Sciatic nerve (tissue), 2 donors: ENCODE results near the gene FREY1. TPM values are rescaled to one million over a fixed set of nuclear protein-coding genes. Genes with fewer than 3 reads are reported as not detected.
"Not testable (repeated sequence)": the region's sequence is repeated elsewhere in the genome, so short reads cannot be mapped to it uniquely, and the experiment has no call there.

Experiments used
- ATAC-seq: fragments of 200-7000 bp; cut with Tn5 transposase; one replicate; pipeline ENCODE4 v1.9.1; 2020; ENCODE audit warnings: mild to moderate bottlenecking, moderate library complexity
- DNase-seq: peaks from one replicate; pipeline ENCODE4 v3.0.0-alpha.2; 2020; ENCODE audit warnings: low spot score
- intact Hi-C: fragments of 100-400 bp; cut with DNase I; formaldehyde crosslinking; loops from one replicate; pipeline ENCODE4 v1.14.2; 2022
- total RNA-seq: library from RNA; stranded (reverse); fragmentation: NEBNext Ultra II Directional; extraction: Animal tissue kit (Norgen Biotek cat#: 25700); gene quantifications from one replicate; pipeline ENCODE4 v1.2.1, GENCODE V29; 2021
- donor health status: DM: no; HTN: no; CAD: no.
- donor health status: DM: no; HTN: no; CAD: no.

Gene FREY1
- total RNA-seq, 1 donor from 2014 or later, result not detected

DNA sequence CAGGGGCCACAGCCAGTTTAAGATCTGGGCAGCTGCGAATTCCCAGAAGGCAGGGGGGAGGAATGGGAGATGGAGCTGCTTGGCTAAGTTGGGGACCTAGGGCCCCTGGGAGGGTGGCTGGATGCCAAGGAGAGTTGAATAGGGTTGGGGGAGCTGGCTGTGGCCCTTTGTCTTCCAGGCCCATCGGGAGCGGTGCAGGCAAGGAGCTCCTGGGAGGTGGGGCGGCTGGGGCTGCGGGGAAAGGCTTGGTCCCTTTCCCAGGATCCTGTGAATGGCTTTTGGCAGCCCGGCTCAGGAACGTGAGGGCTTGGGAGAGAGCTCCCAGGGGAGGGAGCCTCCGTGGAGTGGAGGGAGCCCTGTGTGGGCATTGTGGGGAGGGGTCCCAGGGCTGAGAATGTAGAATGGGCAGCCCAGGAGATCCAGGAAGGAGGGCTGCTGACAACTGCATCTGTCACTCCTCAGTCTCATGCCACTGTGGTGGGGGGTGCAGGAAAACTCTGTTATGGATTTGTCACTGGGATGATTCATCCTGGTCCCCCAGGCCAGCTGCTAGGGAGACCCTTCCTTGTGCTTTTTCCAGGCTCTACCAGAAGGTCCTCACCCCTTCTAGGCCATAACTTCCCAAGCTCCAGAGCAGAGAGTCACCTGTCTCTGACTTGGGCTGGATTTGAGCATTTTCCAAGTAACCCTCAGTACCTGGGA lies 6.0 kb downstream of the FREY1 start:
- no peak for DNase-seq
- ATAC-seq, result peak; percentile 7
- intact Hi-C loops, result no loop called here

DNA sequence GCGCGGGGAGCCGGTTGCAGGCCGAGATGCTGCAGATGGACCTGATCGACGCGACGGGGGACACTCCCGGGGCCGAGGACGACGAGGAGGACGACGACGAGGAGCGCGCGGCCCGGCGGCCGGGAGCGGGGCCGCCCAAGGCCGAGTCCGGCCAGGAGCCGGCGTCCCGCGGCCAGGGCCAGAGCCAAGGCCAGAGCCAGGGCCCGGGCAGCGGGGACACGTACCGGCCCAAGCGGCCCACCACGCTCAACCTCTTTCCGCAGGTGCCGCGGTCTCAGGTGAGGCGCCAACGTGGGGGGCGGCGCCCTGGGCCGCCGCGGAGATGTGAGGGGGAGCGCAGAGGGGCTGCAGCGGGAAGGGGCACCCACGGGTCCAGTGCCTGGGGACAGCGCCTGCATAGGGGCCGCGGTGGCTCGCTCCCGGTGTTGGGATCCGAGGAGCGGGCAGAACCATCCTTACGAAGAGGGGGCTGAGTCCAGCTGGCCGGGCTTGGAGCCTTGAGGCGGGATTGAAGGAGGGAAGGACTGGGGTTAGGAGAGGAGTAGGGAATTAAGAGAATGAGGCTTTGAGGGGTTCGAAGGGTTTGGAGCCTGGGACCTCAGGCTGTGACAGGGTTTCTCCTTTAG lies 6.8 kb downstream of the FREY1 start:
- intact Hi-C loops, DNase-seq, ATAC-seq: not testable (repeated sequence)

DNA sequence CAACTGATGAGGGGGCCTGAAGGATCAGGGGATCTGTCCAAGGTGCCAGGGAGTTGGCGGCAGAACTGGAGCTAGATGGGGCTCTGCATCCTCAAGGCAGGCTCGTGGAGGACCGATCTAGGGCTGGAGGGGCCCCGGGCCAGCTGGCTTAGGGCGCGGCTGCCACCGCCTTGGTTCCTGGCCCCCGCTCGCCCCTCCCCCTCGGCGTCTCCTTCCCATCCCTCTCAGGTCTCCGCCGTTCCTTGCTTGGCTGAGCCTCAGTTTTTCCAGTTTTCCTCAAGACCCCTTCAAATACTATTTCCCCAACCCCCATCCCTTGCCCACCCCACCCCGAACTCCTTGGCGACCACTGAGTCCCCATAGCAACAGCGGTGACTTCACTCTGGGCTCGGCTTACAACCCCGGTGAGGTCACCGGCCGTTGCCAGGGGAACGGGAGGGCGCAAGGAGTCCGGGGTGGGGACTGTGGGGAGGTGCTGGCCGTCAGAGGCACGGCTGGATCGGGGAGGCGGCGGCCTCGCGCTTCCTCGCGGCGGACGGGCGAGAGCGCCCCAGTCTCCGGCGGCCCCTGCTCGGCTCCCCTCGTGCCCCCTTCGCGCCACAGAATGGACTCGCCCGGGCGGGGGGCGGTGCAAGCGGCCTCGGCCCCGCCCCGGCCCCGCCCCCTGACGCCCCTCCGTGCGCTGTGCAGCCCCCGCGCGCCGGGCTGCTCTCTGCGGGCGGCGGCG lies 7.5 kb downstream of the FREY1 start:
- peak; percentile 91 for DNase-seq
- intact Hi-C loops, result no loop called here
- ATAC-seq, result peak; percentile 89

DNA sequence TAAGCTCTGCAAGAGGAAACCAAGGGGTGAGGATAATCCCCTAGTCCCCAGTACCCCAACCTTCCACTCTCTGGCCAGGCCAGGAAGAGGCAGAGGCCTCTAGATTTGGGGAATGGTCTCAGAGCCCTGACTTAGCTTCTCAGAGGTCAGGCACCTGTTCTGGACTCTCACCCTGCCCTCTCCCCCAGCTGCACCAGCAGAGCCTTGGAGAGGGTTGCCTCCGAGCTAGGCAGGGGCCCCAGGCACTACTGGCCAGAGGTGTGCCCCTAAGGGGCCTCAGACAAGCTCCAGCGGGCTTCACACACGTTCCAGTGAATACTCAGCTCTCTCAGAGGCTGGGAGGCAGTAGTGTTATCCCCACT lies 8.0 kb downstream of the FREY1 start:
- intact Hi-C loops, result no loop called here
- ATAC-seq, result no peak
- DNase-seq, result no peak

DNA sequence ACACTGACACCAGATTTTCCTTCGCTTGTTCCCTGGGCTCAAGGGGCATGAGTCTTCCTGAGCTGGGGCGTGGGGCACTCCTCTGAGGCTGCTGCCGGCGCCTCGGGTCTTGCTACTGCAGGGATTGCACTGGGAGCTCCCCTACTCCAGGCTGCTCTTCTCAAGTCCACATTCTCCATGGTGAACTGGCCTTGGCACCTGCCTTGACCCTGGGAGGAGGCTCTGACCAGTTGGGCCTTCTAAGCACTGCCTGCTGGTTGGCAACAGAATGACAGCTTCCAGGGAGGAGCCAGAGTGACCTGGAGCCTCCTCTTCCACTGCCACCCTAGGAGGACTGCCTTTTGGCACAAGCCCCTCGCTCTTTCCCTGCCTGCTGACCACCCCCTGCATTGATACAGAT lies 9.5 kb downstream of the FREY1 start:
- intact Hi-C loops, result no loop called here
- ATAC-seq (no peak), DNase-seq (no peak)

DNA sequence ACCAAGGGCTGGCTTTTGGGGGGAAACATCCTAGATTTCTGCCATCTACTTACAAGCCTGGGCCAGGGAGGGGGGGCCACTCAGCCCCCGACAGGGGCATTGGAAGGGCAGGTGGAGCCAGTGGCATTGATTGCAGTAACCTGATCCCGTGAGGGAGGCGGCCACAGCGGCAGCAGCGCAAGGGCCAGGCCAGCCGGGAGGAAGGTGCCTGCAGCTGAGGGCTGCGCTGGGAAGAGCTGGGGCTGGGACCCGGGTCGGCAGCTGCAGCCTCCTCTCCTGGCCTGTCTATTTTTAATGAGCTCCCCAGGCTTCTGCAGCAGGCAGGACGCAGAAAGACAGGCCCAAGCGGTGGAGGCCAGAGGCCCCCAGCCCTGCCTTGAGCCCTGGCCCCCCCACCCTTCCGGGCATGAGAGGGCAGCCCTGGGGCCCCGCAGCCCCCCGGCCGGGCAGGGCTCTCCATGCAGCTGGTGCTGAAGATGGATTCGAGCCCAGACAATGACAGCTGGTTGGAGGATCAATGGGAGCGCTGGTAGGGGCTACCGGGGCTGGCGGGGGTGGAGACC lies 10.6 kb downstream of the FREY1 start:
- no peak for DNase-seq
- intact Hi-C loops, result no loop called here
- no peak for ATAC-seq

DNA sequence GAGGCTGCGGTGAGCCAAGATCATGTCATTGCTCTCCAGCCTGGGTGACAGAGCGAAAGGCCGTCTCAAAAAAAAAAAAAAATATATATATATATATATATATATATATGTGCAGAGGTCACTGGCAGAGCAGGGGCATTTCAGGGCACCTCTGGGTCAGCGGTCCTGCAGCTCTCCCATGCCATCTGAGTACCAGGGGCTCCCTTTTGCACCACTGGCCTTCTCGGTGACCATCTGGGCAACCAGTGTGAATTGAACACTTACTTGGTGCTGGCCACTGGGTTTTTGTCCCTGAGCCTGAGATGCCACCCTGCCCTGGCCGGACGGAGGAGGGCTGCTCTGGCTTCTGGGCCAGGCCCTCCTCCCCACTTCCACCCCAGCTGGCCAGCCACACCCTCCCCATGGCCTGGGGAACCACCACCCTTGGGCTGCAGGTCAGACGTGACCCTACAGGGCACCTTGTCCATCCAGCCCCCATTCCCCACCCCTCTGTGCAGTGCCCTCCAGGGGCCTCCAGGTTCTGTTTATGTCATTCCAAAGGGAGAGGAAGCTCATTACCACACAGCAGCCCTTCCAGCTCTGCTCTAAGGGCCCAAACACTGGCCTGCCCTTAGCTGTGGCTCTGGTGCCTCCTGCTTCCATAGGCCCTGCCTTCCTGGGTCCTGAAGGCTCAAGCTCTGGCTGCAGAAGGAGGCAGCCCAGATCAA lies 11.4 kb downstream of the FREY1 start:
- no peak for ATAC-seq
- no peak for DNase-seq
- intact Hi-C loops, result no loop called here

DNA sequence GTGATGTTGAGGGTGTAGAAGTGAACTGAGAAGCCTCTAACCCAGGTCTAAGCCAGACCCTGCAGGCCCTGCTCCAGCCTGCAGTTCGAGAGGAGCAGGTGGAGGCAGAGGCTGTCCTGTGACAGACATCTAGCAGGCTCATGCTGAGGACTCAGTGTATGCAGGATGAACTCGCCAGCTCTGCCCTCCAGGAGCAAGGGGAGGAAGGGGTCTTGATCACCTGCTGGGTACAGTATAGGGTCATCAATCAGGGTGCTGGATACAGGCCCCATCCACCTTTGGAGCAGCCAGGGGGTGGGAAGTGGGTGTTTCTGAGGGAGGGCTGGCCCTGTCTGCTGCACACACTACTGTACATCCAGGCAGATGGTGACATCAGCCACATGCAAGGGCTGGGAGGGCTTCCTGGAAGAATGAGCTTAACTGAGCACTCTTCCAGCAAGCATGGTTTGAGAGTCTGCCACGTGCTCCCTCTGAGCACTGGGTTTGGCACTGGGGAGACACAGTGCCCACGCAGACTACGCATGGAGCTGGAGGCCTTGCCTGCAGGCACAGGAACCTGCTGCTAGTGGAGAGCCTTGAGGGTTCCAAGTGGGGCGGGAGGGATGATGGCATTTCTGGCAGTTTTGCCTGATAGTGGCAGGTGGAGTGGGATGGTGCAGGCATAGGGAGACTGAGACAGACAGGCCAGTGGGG lies 12.4 kb downstream of the FREY1 start:
- intact Hi-C loops, result no loop called here
- DNase-seq (no peak), ATAC-seq (no peak)

DNA sequence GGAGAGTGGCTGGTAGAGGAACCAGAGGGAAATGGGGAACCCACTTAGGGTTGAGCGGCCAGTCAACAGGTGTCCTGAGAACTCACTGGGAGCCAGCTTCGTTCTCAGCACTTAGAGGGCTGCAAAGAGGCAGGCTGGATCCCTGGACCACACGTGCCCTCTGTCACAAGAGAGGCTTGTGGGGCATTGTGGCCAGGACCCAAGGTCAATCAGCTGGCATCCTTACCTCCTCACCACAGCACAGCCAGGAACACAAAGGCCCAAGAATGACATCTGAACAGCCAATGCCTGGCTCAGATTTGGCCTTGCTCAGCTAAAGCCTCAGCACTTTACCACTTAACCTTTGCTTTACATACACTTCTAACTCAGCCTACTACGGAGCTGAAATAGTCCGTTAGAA lies 14.2 kb downstream of the FREY1 start:
- intact Hi-C loops, result no loop called here
- DNase-seq (no peak), ATAC-seq (no peak)

DNA sequence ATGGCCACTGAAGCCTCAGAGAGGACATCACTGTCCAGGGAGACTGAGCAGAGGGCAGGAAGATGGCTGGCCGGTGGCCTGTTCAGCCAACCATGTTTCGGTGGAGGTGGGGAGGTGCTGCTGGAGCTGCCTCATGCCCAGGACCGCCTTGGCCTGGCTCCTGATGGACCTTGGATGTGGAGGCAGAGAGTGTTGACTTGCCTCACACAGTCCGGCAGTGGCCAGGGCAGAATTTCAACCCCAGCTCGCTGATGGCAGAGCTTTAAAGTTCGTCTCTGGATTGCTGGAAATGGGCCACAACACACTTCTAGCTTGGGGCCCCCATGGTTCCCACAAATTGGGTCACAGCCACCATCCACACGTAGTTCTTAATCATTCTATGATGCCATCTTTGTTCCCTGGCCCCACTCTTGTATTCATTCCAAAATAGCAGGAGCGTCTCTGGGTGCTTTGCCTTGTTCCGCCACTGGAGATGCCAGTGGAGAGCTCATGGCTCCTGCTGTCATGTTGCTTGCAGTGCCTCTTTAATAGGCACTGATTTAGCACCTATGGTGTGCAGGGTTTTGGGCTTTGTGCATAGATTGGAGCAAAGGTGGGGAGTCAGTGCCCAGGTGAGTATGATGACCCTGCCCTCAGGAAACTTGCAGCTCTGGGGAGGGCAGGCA lies 16.1 kb downstream of the FREY1 start:
- DNase-seq (no peak), ATAC-seq (no peak)
- intact Hi-C loops, result no loop called here

DNA sequence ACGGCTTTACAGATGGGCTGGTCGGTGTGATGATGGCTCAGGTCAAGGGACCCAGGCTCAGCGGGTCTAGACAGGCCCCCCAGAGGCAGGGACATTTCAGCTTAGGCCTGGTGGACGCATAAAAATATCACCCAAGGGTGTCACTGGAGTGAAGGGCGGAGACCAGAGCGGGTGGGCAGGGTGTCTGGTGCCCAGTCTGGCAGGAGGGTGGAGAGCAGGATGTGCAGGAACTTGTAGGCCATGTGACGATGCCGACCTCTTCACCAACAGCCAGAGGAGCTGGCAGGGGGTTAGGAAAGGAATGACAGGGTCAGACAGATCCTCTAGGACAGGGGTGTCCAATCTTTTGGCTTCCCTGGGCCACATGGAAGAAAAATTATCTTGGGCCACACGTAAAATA lies 17.1 kb downstream of the FREY1 start:
- intact Hi-C loops, result no loop called here
- DNase-seq (no peak), ATAC-seq (no peak)

DNA sequence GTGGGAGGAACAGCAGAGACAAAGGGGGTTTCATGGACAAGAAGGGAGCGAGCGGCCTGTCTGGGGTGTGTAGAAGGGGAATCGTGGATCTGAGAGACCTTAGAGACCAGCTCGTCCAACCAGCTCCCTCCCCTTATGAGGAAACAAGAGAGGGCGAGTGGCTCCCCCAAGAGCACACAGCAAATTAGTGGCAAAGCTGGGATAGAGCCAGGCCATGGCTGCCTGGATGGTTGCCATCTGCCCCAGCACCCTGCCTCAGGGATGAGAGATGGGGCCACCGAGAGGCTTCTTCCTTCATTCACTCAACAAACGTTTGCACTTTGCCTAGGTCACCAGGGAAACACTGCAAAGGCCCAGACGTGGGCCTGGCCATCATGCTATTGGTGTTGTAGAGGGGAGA lies 17.5 kb downstream of the FREY1 start:
- DNase-seq, result no peak
- no peak for ATAC-seq

DNA sequence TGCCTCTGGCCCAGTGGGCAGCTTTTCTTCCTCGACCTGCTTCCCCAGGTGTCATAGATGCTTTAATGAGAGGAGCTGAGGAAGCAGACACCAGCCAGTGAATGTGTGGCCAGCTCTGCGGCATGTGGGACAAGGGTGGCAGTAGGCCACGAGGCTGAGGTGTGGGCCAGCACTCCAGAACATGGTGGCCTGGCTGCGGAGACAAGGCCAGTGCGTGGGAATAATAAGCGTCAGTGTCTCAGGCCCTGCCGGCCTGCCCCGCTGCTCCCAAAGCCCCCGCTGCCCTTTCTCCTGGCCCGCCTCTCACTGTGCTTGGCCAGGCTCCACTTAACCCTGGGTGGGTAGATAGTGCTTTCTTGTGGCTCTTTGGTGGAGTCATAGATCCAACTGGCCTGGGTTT lies 19.5 kb downstream of the FREY1 start:
- ATAC-seq (peak; percentile 63), DNase-seq (no peak)
- intact Hi-C loops, result no loop called here

More for the DNA sequence above, 17.5 kb downstream of the FREY1 start:
- intact Hi-C loops, result no loop called here

DNA sequence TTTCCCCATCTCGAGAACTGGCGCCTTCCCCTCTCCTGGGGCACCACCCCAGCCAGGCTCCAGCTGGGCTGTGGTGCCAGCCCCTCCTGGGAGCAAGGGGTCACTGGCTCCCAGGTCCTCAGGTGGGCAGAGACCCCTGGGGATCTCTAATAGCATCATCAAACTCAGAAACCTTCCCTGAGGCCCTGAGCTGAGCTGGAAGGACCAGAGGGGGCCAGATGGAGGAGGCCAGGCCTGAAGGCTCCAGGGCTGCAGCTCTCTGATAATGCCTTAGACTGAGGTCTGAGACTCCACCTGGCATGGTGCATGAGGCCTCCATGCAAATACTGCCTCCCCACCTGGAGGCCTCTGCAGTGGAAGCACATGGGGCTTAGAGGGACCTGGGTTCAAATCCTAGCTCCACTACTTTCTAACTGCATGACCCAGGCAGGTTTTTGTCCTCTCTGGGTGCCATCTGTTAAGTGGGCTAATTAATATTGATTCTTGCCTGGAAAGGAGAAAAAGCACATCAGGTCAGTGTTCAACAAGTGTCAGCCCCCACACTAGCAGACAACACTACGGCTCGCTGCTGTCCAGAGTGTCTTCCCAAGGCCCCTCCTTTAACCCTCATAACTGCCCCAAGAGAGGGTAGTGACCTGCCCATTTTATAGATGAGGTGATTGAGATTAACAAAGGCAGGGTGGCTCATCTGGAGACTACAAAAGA lies 20.1 kb downstream of the FREY1 start:
- ATAC-seq (no peak), DNase-seq (no peak)
- intact Hi-C loops, result no loop called here

DNA sequence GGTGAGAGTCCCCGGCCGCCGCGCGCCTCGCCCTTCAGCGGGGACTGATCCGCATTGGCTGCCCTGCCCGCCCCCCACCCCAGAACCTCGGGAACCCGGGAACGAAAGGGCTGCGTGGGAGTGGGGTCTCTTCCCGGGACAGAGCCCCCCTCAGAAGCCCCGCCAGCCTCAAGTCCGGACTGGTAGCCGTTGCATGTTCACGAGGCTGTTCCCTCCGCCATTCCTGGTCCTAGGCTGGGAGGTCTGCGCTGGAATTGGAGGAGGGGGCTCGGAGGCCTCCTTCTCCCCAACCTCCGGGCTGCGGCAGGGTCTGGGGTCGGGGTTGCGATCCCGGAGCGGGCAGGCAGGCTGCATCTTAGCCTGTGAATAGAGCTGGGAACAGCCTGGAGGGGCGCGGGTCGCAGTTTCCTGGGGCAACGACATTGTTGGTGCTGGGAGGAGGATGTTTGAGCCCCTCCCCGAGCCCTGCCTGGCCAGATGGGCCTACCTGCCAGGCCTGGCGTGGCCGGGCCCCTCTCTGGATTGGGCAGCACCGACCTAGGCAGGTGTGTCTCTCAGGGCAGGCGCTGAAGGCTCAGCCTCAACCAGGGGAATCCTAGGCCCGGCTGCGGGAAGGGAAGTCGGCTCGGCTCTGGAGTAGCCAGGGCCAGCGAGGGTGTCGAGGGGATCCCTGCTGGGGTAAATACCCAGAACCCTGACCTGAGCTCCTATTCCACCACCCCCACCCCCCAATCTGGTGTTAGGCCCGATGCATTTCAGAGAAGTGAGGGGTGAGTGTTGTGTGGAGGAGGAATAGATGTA lies 20.9 kb downstream of the FREY1 start:
- no peak for ATAC-seq
- intact Hi-C loops, result no loop called here
- no peak for DNase-seq

DNA sequence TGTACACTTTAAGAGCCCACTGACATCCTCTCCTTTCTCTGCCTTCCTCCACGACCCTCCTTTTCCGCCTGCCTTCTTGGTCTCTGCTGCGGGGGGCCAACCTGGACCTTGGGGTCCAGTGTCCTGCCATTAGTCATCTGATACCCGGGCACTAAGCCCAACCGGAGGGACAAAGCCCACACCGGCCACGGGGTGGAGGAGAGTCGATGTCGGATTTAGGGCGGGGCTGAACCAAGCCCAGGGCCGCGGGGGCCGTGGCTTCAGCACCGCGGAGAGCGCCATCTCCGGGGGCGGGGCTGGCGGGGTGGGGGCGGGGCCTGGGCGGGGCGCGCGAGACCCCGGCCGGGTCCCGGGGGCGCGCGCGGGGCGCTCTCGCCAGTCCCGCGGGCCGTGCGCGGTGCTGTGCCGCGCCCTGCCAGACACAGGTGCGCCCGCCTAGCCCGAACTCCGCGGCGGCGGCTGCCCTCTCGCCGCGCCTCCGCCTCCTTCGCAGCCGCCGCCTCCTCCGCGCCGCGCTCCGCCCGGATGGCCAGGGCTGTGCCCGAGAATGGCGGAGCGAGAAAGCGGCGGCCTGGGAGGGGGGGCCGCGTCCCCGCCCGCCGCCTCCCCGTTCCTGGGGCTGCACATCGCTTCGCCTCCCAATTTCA lies 21.7 kb downstream of the FREY1 start, which contains the start of gene MAPK8IP1:
TSS of gene MAPK8IP1 (plus strand) at position 378 of the 647 bp plus-strand sequence. CDS start at position 548, 170 bp downstream.
- intact Hi-C loops, result no loop called here
- peak; percentile 59 for ATAC-seq
- DNase-seq, result peak; percentile 76
